ENCODE data around the gene E2F2. TPM values are rescaled to one million over a fixed set of nuclear protein-coding genes. Genes with fewer than 3 reads are reported as not detected.

The E2F2 gene
- total and polyA plus RNA-seq, 2 of the 4 experiments (the other 2 are of a cell fraction), result 0.36 to 0.51 TPM

GRCh38 chr1:23559136-23559984 lies 28.3 kb upstream of the E2F2 start, which contains the start of gene ID3 (continued):
- no peak for TF ChIP-seq ELK1 (IDR thresholded peaks at IDR 0.05; ENCODE audit: borderline replicate concordance, low read depth, low read length)

GRCh38 chr1:23558872-23559135 lies 27.8 kb upstream of the E2F2 start:
- 0% methylated on average over 8 of the region's 14 CpGs; no CpG with 5 or more reads in 1 of the 2 experiments for WGBS, 2 experiments (ENCODE audit: extremely low coverage in 2 of 2, insufficient read length in 1 of 2)
- peaks cover 38% of the 10 kb centered on the region for H3K4me1 ChIP-seq (ENCODE audit: control insufficient read depth, insufficient read depth, low read length)
- peak overlapping the region; percentile 21 for H3K18ac ChIP-seq (ENCODE audit: low read depth, low read length)
- H3K56ac ChIP-seq (ENCODE audit: extremely low read depth, insufficient read depth, low read length), result peak overlapping the region; percentile 95
- no peaks in the 10 kb centered on the region for H3K27me3 ChIP-seq (ENCODE audit: control insufficient read depth, insufficient read depth, low read length)
- intact Hi-C loops (cut with micrococcal nuclease), result loop anchor here (5.0 kb wide), 1 partner anchor 133 kb away; the partner anchor contains the start of gene RPL11
- H4K5ac ChIP-seq (ENCODE audit: low read depth, low read length), result peak overlapping the region; percentile 23
- no peaks in the 10 kb centered on the region for H3K9me3 ChIP-seq (ENCODE audit: control insufficient read depth, insufficient read depth, low read length)
- peak overlapping the region; percentile 32; the same call in 1 of the 2 replicates for H2BK120ac ChIP-seq (ENCODE audit: low read depth, low read length)
- peak overlapping the region; percentile 80 for H3K4me2 ChIP-seq (ENCODE audit: low read depth, low read length)
- peak overlapping the region; percentile 77 for H2AFZ ChIP-seq (replicated peaks; ENCODE audit: low read length, poor library complexity)
- no TSS peak for BruUV-seq (replicated peaks)
- peak overlapping the region; percentile 97 for H3K23ac ChIP-seq (ENCODE audit: low read depth, low read length)
- peak overlapping the region; percentile 96 for H3K14ac ChIP-seq (replicated peaks; ENCODE audit: low read depth, low read length)
- peaks cover 8% of the 10 kb centered on the region for H3K9me1 ChIP-seq (ENCODE audit: insufficient read depth, low read length)
- peak overlapping the region; percentile 49 for H4K91ac ChIP-seq (ENCODE audit: insufficient read depth, low read depth, low read length)
- peaks cover 16% of the 10 kb centered on the region for H3K36me3 ChIP-seq (ENCODE audit: control insufficient read depth, insufficient read depth, low read length)
- peak overlapping the region; percentile 50 to 86; a peak in 3 of 4 replicates for H4K8ac ChIP-seq (ENCODE audit: low read depth in 2 of 2, low read length in 2 of 2)
- dilution Hi-C loops (cut with HindIII; ENCODE audit: low sequenced_read_pairs, unreplicated experiment), result no loop called here
- ChIA-PET POLR2A (ENCODE audit: unreplicated experiment) (interaction anchor here (0.6 to 1.6 kb wide), 4 partner anchors 8 to 76 kb away, joined by 3 to 11 read pairs (median 6); no protein-coding TSS in a partner anchor), CTCF (interaction anchor here (0.6 to 2.0 kb wide), 3 partner anchors 14 to 213 kb away, joined by 3 to 8 read pairs (median 4); no protein-coding TSS in a partner anchor)
- peaks cover 12 to 53% of the 10 kb centered on the region in 2 experiments; a peak in 3 of 4 replicates for H3K79me1 ChIP-seq (ENCODE audit: low read depth in 1 of 2, low read length in 2 of 2)
- H2AK5ac ChIP-seq (ENCODE audit: low read depth, low read length), result peak overlapping the region; percentile 60
- H2BK5ac ChIP-seq (ENCODE audit: low read depth, low read length, poor library complexity, severe bottlenecking), result peak overlapping the region; percentile 85
- in situ Hi-C loops (cut with MboI; ENCODE audit: low sequenced_read_pairs), result no loop called here
- peak overlapping the region; percentile 99 for H3K9ac ChIP-seq (ENCODE audit: low read depth, low read length)
- peaks cover 42% of the 10 kb centered on the region for H4K20me1 ChIP-seq (ENCODE audit: insufficient read depth, low read length)
- H3K4ac ChIP-seq (ENCODE audit: low read depth, low read length), result peak overlapping the region; percentile 87
- ATAC-seq (ENCODE audit: low read depth) (no peak), DNase-seq (no peak)
- peak overlapping the region; percentile 87 for H3K27ac ChIP-seq (ENCODE audit: insufficient read depth, low read length)
- H3K4me3 ChIP-seq (ENCODE audit: insufficient read depth, low read depth, low read length), result peak overlapping the region; percentile 76
- H2BK15ac ChIP-seq (ENCODE audit: low read depth, low read length), result peak overlapping the region; percentile 19; the same call in 1 of the 3 replicates
- H2AK9ac ChIP-seq (replicated peaks; ENCODE audit: low read depth, low read length, poor library complexity), result peak overlapping the region; percentile 60
- H2BK20ac ChIP-seq (ENCODE audit: low read depth, low read length), result no peak overlapping the region
- TF ChIP-seq SMC3 (IDR thresholded peaks at IDR 0.05; ENCODE audit: low read depth, low read length), result no peak
- peak; percentile 99 for TF ChIP-seq CHD1 (IDR thresholded peaks at IDR 0.05; ENCODE audit: low read depth, low read length)
- TF ChIP-seq ELK1 (IDR thresholded peaks at IDR 0.05; ENCODE audit: borderline replicate concordance, low read depth, low read length), result no peak
- no peak for TF ChIP-seq POLR2A (IDR thresholded peaks at IDR 0.05; ENCODE audit: low read depth, low read length)
- no peak for TF ChIP-seq FOS (IDR thresholded peaks at IDR 0.05; ENCODE audit: low read depth, low read length)
- TF ChIP-seq CEBPB (IDR thresholded peaks at IDR 0.05; ENCODE audit: low read depth, low read length), result no peak
- no peak for TF ChIP-seq CTCF (conservative IDR thresholded peaks at IDR 0.05; ENCODE audit: low read depth, low read length)
- no peak for TF ChIP-seq RCOR1 (IDR thresholded peaks at IDR 0.05; ENCODE audit: insufficient replicate concordance, low read length)
- 0 out of 2 replicates have a peak, but pooled peaks have one; percentile 22 for TF ChIP-seq USF2 (IDR thresholded peaks at IDR 0.05; ENCODE audit: low read depth, low read length)

All from IMR-90 (cell line).